H1 (cell line): ENCODE results near the gene GULP1. TPM values are rescaled to one million over a fixed set of nuclear protein-coding genes. Genes with fewer than 3 reads are reported as not detected.

Experiments used
- CTCF ChIA-PET: fragments of 300-600 bp; sonication (Branson Sonifier 250); formaldehyde crosslinking; loops from one replicate; lab custom pipeline; 2021; ENCODE audit not compliant: partially characterized antibody; lab: Charles Lee
- POLR2A ChIA-PET: fragments of 300-600 bp; sonication (Branson Sonifier 250); formaldehyde crosslinking; loops from one replicate; lab custom pipeline; 2021; ENCODE audit warnings: inconsistent platforms; ENCODE audit not compliant: partially characterized antibody; lab: Charles Lee
- DNase-seq, 2 experiments: peaks; one replicate each; pipeline versions ENCODE4 v3.0.0 to v3.0.0-alpha.2; 2010 to 2022; ENCODE audit warnings: low spot score in 2 of 2, low read depth in 1 of 2, mixed read lengths in 1 of 2
- FAIRE-seq: peaks from 2 replicates; lab custom pipeline; 2011; peaks lifted over from hg19 to GRCh38; lab: Jason Lieb, UNC
- H2AFZ ChIP-seq: 2 replicates; pipeline ENCODE4 v1.8.1; 2012; ENCODE audit warnings: low read length, inconsistent platforms
- H2AK5ac ChIP-seq: 2 replicates; pipeline ENCODE4 v1.6.1; 2013; ENCODE audit warnings: low read depth, low read length
- H2BK120ac ChIP-seq: replicated peaks from 2 replicates; pipeline ENCODE3; 2013; ENCODE audit warnings: low read depth, low read length, inconsistent platforms
- H2BK12ac ChIP-seq: 2 replicates; pipeline ENCODE4 v1.6.1; 2013; ENCODE audit warnings: low read depth, low read length
- H2BK15ac ChIP-seq: 2 replicates; pipeline ENCODE4 v1.6.1; 2013; ENCODE audit warnings: low read length
- H2BK20ac ChIP-seq: 2 replicates; pipeline ENCODE4 v1.6.1; 2013; ENCODE audit warnings: low read length
- H2BK5ac ChIP-seq: 2 replicates; pipeline ENCODE4 v1.6.1; 2013; ENCODE audit warnings: low read depth, low read length
- H3K14ac ChIP-seq: 2 replicates; pipeline ENCODE4 v1.6.1; 2013; ENCODE audit warnings: inconsistent platforms; ENCODE audit not compliant: insufficient read length
- H3K18ac ChIP-seq: 2 replicates; pipeline ENCODE4 v1.6.1; 2013; ENCODE audit warnings: low read length; ENCODE audit errors: extremely low read depth
- H3K23ac ChIP-seq: 2 replicates; pipeline ENCODE4 v1.6.1; 2013; ENCODE audit warnings: inconsistent platforms; ENCODE audit not compliant: insufficient read length
- H3K23me2 ChIP-seq: 2 replicates; pipeline ENCODE4 v1.6.1; 2013; ENCODE audit warnings: low read depth, low read length
- H3K27ac ChIP-seq: 2 replicates; pipeline ENCODE4 v1.6.1; 2011; ENCODE audit warnings: low read depth, low read length, inconsistent platforms
- H3K27me3 ChIP-seq, 4 experiments: replicated peaks in 1 of 4; 1 replicate in 1 of 4; 2 replicates in 3 of 4; pipeline versions ENCODE4 v1.6.1 to v1.8.1; 2011 to 2013; ENCODE audit warnings: low read length in 3 of 4, mild to moderate bottlenecking in 3 of 4, inconsistent platforms in 2 of 4, mixed read lengths in 2 of 4, moderate library complexity in 1 of 4; ENCODE audit not compliant: control insufficient read depth in 3 of 4, insufficient read depth in 3 of 4; ENCODE audit errors: extremely low read depth in 1 of 4
- H3K36me3 ChIP-seq, 4 experiments: 2 replicates each; pipeline versions ENCODE4 v1.6.1 to v1.8.1; 2011 to 2013; ENCODE audit warnings: mild to moderate bottlenecking in 4 of 4, low read length in 3 of 4, moderate library complexity in 2 of 4, control low read depth in 1 of 4, inconsistent platforms in 1 of 4; ENCODE audit not compliant: insufficient read depth in 4 of 4, control insufficient read depth in 2 of 4
- H3K4ac ChIP-seq: replicated peaks from 2 replicates; pipeline ENCODE3; 2013; ENCODE audit warnings: low read length, low read depth, mixed read lengths, inconsistent platforms; ENCODE audit not compliant: insufficient read length
- H3K4me1 ChIP-seq, 4 experiments: replicated peaks in 1 of 4; 1 replicate in 1 of 4; 2 replicates in 3 of 4; pipeline versions ENCODE4 v1.6.1 to v1.8.1; 2011 to 2013; ENCODE audit warnings: low read length in 3 of 4, inconsistent platforms in 2 of 4, mixed read lengths in 1 of 4; ENCODE audit not compliant: insufficient read depth in 4 of 4, control insufficient read depth in 3 of 4
- H3K4me2 ChIP-seq, 2 experiments: 2 replicates each; pipeline versions ENCODE4 v1.6.1 to v1.8.1; 2011 to 2013; ENCODE audit warnings: low read depth in 2 of 2, low read length in 2 of 2, control low read depth in 1 of 2, inconsistent platforms in 1 of 2, mild to moderate bottlenecking in 1 of 2; ENCODE audit not compliant: insufficient read depth in 1 of 2
- H3K4me3 ChIP-seq, 4 experiments: fragments of 200-600, 300-600 bp in 1 of 4; sonication (generic), shearing (Covaris generic), sonication (Bioruptor Twin) in 1 of 4; 2 replicates each; pipeline versions ENCODE4 v1.5.1 to v1.8.1; 2011 to 2016; ENCODE audit warnings: low read length in 4 of 4, low read depth in 3 of 4, control low read depth in 2 of 4, inconsistent platforms in 2 of 4, mild to moderate bottlenecking in 2 of 4, mixed read lengths in 1 of 4, moderate library complexity in 1 of 4; ENCODE audit not compliant: insufficient read depth in 2 of 4; ENCODE audit errors: extremely low read depth in 1 of 4
- H3K56ac ChIP-seq: replicated peaks from 2 replicates; pipeline ENCODE3; 2013; ENCODE audit warnings: low read depth, mild to moderate bottlenecking, mixed read lengths, low read length, inconsistent platforms; ENCODE audit not compliant: insufficient read length
- H3K79me1 ChIP-seq: 2 replicates; pipeline ENCODE4 v1.6.1; 2013; ENCODE audit warnings: low read depth, low read length, control low read depth
- H3K79me2 ChIP-seq, 2 experiments: 2 replicates each; pipeline versions ENCODE4 v1.6.1 to v1.8.1; 2012 to 2013; ENCODE audit warnings: low read length in 2 of 2, mild to moderate bottlenecking in 2 of 2, inconsistent platforms in 1 of 2; ENCODE audit not compliant: insufficient read depth in 2 of 2, control insufficient read depth in 1 of 2
- H3K9ac ChIP-seq, 4 experiments: replicated peaks in 1 of 4; 1 replicate in 1 of 4; 2 replicates in 3 of 4; pipeline versions ENCODE4 v1.6.1 to v1.8.1; 2011 to 2013; ENCODE audit warnings: low read depth in 3 of 4, low read length in 3 of 4, control low read depth in 2 of 4, mild to moderate bottlenecking in 2 of 4, moderate library complexity in 2 of 4, inconsistent platforms in 1 of 4; ENCODE audit errors: extremely low read depth in 1 of 4
- H3K9me3 ChIP-seq, 2 experiments: 2 replicates each; pipeline versions ENCODE4 v1.6.1 to v1.8.1; 2012 to 2013; ENCODE audit warnings: mild to moderate bottlenecking in 2 of 2, moderate library complexity in 2 of 2, control low read depth in 1 of 2, inconsistent platforms in 1 of 2, low read depth in 1 of 2, low read length in 1 of 2, mixed read lengths in 1 of 2; ENCODE audit not compliant: insufficient read depth in 2 of 2
- H4K20me1 ChIP-seq, 2 experiments: replicated peaks in 1 of 2; 2 replicates each; pipeline versions ENCODE3 to v1.8.1; 2011 to 2013; ENCODE audit warnings: inconsistent platforms in 2 of 2, low read length in 2 of 2, mild to moderate bottlenecking in 1 of 2; ENCODE audit not compliant: insufficient read depth in 2 of 2, control insufficient read depth in 1 of 2
- H4K5ac ChIP-seq: 2 replicates; pipeline ENCODE4 v1.6.1; 2013; ENCODE audit warnings: low read length, low read depth, mixed read lengths, inconsistent platforms; ENCODE audit not compliant: insufficient read length
- H4K8ac ChIP-seq: 2 replicates; pipeline ENCODE4 v1.8.0; 2013; ENCODE audit warnings: mild to moderate bottlenecking, moderate library complexity, low read length, inconsistent platforms; ENCODE audit not compliant: insufficient read depth; ENCODE audit errors: extremely low read depth
- H4K91ac ChIP-seq: replicated peaks from 2 replicates; pipeline ENCODE3; 2013; ENCODE audit warnings: low read length, mixed read lengths, inconsistent platforms; ENCODE audit not compliant: insufficient read length
- RAD21 ChIP-seq, 2 experiments: IDR thresholded peaks in 1 of 2; conservative IDR thresholded peaks in 1 of 2; 2 replicates each; pipeline ENCODE4 v1.6.1; 2011; ENCODE audit warnings: low read depth in 2 of 2, low read length in 2 of 2, improper control_type of control experiment in 1 of 2, inconsistent platforms in 1 of 2, mild to moderate bottlenecking in 1 of 2, moderate library complexity in 1 of 2
- polyA plus RNA-seq, 7 experiments: library from polyadenylated mRNA; depleted of rRNA in 3 of 7; stranded (reverse) in 5 of 7; unstranded in 2 of 7; fragments of >200 nt in 5 of 7; fragments of 200-250 nt in 2 of 7; gene quantifications; 1 replicate in 5 of 7; 2 replicates in 1 of 7; 4 replicates in 1 of 7; pipeline versions ENCODE4 v1.2.1 to v1.2.3, GENCODE V29; 2011 to 2013; ENCODE audit warnings: missing spikeins in 2 of 7, mixed read lengths in 2 of 7
- total RNA-seq: library from RNA; stranded (reverse); fragmentation: NEBNext Ultra II Directional; extraction: Animal tissue kit (Norgen Biotek cat#: 25700); gene quantifications from 2 replicates; pipeline ENCODE4 v1.2.1, GENCODE V29; 2021

GULP1 gene
- total and polyA plus RNA-seq, 2 of the 8 experiments (the other 6 are each of a cell fraction or from before 2014, with no cell fraction given): 69.7 to 139 TPM

DNA sequence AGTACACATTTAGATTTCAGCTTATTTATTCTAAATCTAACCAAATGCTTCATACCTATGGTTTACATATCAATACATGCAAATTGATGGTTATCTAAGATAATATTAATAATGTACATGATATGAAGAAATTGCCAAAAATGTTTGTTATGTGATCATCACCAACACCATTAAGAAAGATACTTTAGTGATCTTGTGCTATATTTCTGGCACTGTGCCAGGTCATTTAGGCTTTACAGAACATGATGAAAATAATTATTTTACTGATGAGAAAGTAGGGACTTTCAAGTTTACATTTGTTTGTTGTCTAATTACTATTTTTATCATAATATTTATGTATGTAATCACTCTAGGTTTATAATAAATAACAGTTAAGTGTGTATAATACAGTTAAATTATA is 158.3 kb downstream of the GULP1 start:
- H3K9me3 ChIP-seq: no peaks in the 10 kb centered on the region; a peak in 1 of 4 replicates
- TF ChIP-seq RAD21 (IDR thresholded peaks at IDR 0.05 in 1 of 2, conservative IDR thresholded peaks at IDR 0.05 in 1 of 2; ENCODE audit: low read depth in 2 of 2, low read length in 2 of 2): no peak
- H3K18ac ChIP-seq: no peak overlapping the region
- H3K14ac ChIP-seq: no peak overlapping the region
- H2BK12ac ChIP-seq: no peak overlapping the region
- H3K79me2 ChIP-seq: peaks cover 0 to 86% of the 10 kb centered on the region in 2 experiments; a peak in 2 of 4 replicates
- H2BK15ac ChIP-seq: no peak overlapping the region
- H3K23me2 ChIP-seq: no peaks in the 10 kb centered on the region
- ChIA-PET POLR2A (no interaction called here), CTCF (interaction anchor here (0.5 to 0.7 kb wide), 2 partner anchors 87 to 1070 kb away, joined by 3 read pairs; no protein-coding TSS in a partner anchor)
- no peak overlapping the region for H4K5ac ChIP-seq
- no peak overlapping the region for H2AFZ ChIP-seq
- no peak overlapping the region for H2BK120ac ChIP-seq
- H3K23ac ChIP-seq: no peak overlapping the region
- no peak overlapping the region for H2BK20ac ChIP-seq
- no peak overlapping the region for H4K8ac ChIP-seq
- no peak overlapping the region for H3K4me3 ChIP-seq
- H3K4ac ChIP-seq: no peak overlapping the region
- H4K20me1 ChIP-seq: no peaks in the 10 kb centered on the region
- H3K4me2 ChIP-seq: no peak overlapping the region
- no peak overlapping the region for H3K27ac ChIP-seq
- H2BK5ac ChIP-seq: no peak overlapping the region
- H3K56ac ChIP-seq: no peak overlapping the region
- H3K79me1 ChIP-seq: no peaks in the 10 kb centered on the region
- DNase-seq: no peak
- no peak for FAIRE-seq
- peaks cover 0 to 1% (median 0%) of the 10 kb centered on the region in 4 experiments; a peak in 1 of 7 replicates for H3K27me3 ChIP-seq
- peaks cover 0 to 21% (median 2%) of the 10 kb centered on the region in 4 experiments; a peak in 3 of 8 replicates for H3K36me3 ChIP-seq
- no peak overlapping the region for H3K9ac ChIP-seq
- H3K4me1 ChIP-seq: peaks cover 0 to 6% (median 2%) of the 10 kb centered on the region in 4 experiments; a peak in 2 of 7 replicates
- H4K91ac ChIP-seq: no peak overlapping the region
- no peak overlapping the region for H2AK5ac ChIP-seq
